ENCODE measurements around the gene HES2.
"Not testable (repeated sequence)": the region's sequence is repeated elsewhere in the genome, so short reads cannot be mapped to it uniquely, and the experiment has no call there.

Gene HES2

GRCh38 chr1:6435129-6435528, 15.4 kb upstream of the HES2 start:
- FAIRE-seq = no peak

DNA sequence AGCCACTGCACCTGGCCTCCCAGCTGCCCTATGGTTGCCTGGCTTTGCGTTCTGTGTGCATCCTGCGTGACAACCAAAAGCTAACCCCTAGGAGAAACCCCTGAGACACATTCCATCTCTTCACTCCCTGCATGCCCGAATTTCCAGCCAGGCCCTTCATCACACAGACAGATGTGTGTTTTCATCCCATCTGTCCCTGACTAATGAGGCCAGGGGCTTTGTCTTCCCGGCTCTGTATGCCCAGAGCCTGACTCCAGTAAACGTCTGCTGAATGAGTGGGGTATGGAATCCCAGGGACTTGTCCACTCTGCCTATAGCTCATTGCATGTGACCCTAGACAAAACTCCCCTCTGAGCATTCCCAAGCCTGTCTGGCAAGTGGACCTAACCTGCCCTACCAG, 14.5 kb upstream of the HES2 start:
- FAIRE-seq = no peak

DNA sequence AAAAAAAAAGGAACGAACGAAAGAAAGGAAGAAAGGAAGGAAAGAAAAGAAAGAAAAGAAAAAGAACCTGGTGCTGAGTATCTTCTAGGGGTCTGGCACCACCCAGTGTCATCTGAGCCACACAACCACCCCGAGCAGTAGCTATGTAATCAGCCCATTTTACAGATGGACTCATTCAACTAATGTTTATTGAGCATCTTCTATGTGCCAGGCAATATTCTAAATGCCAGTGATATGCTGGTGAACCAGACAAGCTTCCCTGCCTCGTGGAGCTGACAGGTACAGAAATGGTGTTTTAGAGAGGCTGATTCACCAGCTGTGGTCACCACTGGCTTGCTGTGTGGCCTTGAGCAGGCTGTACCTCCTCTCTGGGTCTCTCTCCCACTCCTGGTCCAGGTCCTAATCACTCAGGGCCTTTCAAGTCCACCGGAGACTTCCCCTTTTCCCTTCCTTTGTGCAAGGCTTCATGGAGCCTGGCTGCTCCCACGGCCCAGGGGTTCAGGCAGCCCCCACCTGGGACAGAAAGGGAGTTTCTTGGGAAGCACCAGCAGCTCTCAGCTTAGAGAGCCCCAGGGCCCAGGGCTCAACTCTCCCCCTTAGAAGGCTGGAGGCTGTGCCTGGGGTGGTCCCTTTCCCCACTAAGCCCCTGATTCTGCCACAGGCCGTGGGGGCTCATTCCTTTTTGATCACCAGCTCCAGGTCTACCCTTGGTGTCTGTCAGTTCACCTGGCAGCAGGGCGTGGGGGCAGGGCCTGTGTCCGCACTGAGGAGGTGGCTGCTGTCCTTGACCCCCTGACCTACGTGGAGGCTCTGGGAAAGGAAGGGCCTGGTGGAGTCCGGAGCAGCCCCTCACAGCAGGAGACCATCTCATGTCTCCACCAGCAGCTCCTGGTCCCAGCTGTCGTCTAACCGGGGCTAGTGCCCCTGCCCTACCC, 12.2 kb upstream of the HES2 start:
- not testable (repeated sequence) for FAIRE-seq

DNA sequence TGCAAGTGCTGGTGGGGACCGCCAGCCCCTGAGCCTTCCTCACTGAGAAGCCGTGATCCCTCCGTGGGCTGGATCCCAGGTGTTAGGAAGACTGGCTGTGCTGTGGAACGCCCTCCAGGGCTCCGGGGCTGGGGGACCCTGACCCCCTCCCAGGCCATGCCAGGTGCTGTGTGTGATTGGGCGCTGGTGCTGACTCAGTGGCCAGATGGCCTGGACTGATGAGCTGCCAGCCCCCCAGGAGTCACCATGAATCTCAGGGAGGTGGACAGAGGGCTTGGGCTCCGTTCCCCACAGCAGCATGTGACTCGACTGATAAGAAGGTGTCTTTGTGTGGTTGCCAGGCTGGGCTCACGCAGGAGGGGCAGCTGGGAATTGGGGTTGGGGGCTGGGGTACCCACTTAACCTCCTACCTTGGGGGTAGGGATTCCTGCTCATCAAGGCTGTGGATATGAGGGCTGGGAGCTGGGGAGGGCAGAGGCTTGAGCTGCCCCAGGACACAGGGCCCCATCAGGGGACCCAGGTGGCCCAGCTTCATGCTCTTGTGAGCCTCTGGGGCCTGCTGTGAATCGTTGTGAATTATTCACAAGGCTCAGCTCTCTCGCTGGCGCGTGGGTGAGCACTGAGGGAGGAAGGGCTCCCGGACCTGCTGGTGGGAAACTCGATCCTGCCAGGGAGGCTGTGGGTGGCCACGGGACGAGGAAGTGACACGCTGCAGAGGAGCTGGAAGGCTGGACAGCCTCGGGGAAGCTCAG, 10.1 kb upstream of the HES2 start:
- not testable (repeated sequence) for FAIRE-seq

DNA sequence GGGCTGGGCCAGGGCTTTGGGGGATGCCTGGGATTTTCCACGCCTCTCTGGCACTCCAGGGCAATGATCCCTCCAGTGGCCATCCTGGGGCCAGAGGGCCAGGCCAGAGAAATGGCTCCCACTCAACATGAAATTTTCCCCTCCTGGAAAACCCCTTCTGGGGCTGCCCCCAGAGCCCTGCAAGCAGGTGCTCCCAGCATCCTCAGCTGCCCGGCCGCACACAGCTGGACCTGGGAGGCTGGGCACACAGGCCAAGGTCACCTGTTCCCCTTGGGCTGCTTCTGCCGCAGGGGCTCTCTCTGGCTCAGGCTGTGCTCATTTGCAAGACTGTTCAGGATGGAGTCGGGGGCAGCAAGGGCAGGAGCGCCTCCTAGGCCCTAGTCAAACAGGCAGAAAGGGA, 8.7 kb upstream of the HES2 start:
- not testable (repeated sequence) for FAIRE-seq

GRCh38 chr1:6427441-6428390, 8.0 kb upstream of the HES2 start:
- FAIRE-seq = no peak

GRCh38 chr1:6426972-6427350, 7.2 kb upstream of the HES2 start:
- no peak for FAIRE-seq

GRCh38 chr1:6426277-6426971, 6.7 kb upstream of the HES2 start:
- FAIRE-seq = no peak

GRCh38 chr1:6425658-6426057, 5.9 kb upstream of the HES2 start:
- no peak for FAIRE-seq

GRCh38 chr1:6424619-6425593, 5.2 kb upstream of the HES2 start, which contains the start of gene ESPN:
Gene ESPN (plus strand): TSS chr1:6424776. CDS start chr1:6424956, 180 bp downstream.
- no peak for FAIRE-seq

- no peak for FAIRE-seq
Observed at GRCh38 chr1:6424000-6424565, 4.4 kb upstream of the HES2 start.

GRCh38 chr1:6423321-6423999, 3.7 kb upstream of the HES2 start:
- FAIRE-seq = no peak

DNA sequence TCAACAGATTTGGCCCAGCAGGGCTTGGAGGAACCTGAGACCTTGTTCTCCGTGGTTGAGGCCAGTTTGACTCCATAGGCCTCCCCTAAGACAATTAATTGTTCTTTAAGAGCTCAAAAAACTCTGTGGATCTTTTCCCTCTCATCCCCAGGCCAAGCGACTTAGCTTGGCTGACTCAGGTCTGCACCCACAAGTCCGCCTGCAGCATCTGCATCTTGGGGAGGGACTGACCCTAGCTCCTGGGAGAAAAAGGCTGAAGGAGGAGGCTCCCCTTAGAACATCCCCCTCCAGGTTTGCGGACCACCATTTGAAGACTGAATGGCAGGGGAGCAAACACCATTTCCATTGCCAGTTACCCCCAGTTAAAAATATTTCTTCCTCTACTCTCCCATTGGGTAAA, 1.5 kb upstream of the HES2 start:
- FAIRE-seq = no peak

DNA sequence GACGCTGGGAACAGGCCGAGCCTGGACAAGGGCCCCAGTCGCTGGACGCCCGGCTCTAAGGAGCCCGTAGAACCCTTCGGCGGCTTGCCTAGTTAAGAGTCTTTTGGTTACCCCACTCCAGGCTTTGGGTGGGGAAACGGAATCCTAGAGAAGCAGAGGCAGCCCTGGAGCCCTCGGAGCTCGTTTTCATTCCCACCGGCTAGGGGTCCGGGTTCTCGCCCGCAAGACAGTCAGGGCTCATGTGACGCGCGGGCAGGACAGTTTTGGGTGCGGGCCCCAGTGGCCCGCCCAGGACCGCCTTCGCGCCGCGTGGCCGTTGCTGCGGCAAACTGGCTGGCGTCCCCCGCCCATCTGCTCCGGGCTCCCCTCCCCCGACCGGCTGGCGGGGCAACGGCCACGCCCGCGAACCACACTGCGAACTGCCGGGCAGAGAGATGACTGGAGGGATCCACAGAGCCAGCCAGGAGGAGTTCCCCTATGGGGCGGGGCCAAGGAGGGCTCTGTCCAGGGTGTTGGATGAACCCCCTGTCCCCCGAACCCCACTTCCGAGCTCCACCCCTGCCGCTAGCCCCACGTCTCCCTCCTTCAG, 829 bp upstream of the HES2 start:
- no peak for FAIRE-seq

- FAIRE-seq = no peak
Observed at GRCh38 chr1:6419397-6419803, 319 bp downstream of the HES2 start.

DNA sequence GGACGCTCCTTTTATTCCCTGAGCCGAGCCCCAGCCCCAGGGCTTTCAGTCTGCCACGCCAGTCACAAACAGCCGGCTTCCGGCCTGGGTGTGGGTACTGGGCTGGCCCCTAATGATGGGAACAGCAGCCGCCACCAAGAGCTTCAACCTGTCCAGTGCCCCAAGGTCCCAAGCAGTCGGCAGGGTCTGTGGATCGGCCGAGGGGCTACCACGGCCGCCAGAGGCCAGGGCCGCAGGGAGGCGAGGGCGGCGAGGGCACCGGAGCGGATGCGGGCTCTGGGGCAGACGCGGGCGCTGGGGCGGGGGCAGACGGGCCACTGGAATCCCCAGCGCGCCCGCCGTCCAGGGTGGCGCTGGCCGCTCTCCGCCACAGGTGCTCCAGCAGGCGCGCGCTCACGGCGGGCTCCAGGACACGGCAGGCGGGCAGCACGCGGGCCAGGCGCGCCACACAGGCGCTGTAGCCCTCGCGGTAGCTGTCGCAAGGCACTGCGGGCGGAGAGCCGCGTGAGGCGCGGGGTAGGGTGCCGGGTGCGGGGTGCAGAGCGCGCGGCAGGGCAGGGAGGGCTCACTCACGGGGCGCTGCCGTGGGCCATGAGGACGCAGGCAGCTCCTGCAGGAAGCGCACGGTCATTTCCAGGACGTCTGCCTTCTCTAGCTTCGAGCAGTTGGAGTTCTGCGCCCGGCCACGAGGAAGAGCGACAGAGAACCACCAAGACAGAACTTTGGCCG, 887 bp downstream of the HES2 start:
- FAIRE-seq = no peak

DNA sequence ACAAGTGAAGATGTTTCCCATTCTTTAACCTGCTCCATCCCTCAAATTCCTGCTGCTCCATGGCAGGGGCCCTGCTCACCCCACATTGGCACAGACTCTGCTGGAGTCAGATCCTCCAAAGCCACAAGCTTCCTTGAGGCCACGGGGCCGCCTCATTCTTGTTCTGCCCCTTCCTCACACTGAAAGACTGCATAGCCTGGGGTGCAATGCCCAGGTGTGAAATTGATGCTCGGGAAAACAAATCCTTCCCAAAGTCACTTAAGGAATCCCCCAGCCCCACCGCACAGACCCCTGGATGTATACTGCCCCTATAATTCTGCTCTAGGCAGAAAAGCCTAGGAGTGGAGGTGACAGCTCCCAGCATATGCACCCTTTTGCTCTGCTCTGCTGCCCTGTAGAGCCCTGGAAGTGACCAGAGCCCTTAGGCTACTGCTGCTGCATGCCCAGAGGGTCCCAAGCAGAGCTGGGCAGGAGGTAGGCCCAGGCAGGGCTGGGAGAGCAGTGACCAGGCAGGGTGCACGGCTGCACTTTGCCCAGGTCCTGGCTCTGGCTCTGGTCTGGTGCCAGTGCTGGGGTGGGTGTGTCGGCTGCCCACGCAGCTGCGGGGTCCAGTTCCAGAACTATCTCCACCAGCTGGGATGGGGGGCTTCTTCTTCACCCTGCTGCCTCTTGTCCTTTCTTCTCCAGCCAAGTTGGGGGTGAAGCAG, 1.6 kb downstream of the HES2 start:
- FAIRE-seq = no peak

DNA sequence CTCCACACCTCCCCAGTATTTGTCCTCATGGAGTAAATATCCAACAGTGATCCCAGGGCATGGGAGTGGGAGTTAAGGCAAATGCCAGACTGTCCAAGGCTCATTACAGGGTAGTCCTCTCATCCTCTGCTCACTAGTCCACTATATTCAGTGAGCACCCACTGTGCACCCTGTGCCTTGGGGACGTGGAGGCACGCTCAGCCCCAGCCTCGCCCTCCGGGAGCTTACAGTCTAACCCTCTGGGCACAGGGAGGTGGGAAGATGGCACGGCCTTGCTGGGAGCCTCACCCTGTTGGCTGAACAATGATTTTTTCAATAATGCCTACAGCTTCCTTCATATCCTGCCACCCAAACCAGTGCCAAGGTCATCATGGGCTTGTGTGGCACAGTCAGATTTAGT, 2.8 kb downstream of the HES2 start:
- no peak for FAIRE-seq

Measured in islet of Langerhans (tissue), 1 donor.